ENCODE data around the gene TRDMT1.

Gene TRDMT1, protein sequence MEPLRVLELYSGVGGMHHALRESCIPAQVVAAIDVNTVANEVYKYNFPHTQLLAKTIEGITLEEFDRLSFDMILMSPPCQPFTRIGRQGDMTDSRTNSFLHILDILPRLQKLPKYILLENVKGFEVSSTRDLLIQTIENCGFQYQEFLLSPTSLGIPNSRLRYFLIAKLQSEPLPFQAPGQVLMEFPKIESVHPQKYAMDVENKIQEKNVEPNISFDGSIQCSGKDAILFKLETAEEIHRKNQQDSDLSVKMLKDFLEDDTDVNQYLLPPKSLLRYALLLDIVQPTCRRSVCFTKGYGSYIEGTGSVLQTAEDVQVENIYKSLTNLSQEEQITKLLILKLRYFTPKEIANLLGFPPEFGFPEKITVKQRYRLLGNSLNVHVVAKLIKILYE

GRCh38 chr10:17200912-17201793 is at the start of gene TRDMT1:
Gene TRDMT1, minus strand, starts transcription at chr10:17201672. Its CDS starts 38 bp downstream, at chr10:17201634.
- peak; percentile 78 for DNase-seq (ENCODE audit: low spot score)
- TF ChIP-seq, protein P1, sequence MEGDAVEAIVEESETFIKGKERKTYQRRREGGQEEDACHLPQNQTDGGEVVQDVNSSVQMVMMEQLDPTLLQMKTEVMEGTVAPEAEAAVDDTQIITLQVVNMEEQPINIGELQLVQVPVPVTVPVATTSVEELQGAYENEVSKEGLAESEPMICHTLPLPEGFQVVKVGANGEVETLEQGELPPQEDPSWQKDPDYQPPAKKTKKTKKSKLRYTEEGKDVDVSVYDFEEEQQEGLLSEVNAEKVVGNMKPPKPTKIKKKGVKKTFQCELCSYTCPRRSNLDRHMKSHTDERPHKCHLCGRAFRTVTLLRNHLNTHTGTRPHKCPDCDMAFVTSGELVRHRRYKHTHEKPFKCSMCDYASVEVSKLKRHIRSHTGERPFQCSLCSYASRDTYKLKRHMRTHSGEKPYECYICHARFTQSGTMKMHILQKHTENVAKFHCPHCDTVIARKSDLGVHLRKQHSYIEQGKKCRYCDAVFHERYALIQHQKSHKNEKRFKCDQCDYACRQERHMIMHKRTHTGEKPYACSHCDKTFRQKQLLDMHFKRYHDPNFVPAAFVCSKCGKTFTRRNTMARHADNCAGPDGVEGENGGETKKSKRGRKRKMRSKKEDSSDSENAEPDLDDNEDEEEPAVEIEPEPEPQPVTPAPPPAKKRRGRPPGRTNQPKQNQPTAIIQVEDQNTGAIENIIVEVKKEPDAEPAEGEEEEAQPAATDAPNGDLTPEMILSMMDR (IDR thresholded peaks at IDR 0.05; ENCODE audit: extremely low read depth, missing control alignments) = no peak

DNA sequence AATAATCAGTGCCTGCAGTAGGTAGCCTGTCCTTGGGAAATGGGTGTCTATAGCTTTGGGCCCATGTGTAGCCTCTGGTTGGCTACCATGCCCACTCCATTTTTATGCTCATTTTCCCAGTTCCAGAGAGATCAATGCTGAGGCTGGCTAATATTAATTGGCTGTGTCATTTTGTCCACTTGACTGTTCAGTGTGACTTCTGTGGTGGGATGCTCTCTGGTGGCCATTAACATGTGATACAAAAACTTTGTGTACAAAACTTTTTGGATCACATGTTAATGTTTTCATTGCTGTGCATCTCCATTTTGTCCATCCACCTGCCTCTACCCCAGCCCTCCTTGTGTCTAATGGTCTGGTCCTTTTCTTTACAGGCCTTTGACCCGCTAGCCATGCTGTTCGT is 49.3 kb upstream of the TRDMT1 start:
- TF ChIP-seq, protein P1 (IDR thresholded peaks at IDR 0.05; ENCODE audit: extremely low read depth, missing control alignments) = no peak
- peak; percentile 10 for DNase-seq (ENCODE audit: low spot score)

- no peak for DNase-seq (ENCODE audit: low spot score)
- TF ChIP-seq, protein P1 (IDR thresholded peaks at IDR 0.05; ENCODE audit: extremely low read depth, missing control alignments) = peak; percentile 10
Observed at GRCh38 chr10:17249820-17250219, 48.3 kb upstream of the TRDMT1 start.

DNA sequence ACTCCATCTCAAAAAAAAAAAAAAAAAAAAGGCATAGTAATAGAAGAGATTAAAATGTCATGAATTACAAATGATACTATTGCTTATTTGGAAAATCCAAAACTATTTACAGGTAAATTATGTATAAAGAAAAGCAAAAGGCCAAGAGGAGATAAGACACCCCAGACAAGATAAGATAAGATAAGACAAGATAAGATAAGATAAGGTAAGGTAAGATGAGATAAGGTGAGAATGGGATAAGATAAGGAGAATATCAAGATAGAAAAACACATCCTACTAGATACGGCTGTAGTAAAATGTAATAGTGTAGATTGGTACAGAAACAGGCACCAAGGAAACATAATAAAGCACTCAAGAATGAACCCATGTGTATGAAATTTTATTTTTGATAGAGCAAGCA is 47.5 kb upstream of the TRDMT1 start:
- TF ChIP-seq, protein P1 (IDR thresholded peaks at IDR 0.05; ENCODE audit: extremely low read depth, missing control alignments) = no peak
- DNase-seq (ENCODE audit: low spot score) = no peak

DNA sequence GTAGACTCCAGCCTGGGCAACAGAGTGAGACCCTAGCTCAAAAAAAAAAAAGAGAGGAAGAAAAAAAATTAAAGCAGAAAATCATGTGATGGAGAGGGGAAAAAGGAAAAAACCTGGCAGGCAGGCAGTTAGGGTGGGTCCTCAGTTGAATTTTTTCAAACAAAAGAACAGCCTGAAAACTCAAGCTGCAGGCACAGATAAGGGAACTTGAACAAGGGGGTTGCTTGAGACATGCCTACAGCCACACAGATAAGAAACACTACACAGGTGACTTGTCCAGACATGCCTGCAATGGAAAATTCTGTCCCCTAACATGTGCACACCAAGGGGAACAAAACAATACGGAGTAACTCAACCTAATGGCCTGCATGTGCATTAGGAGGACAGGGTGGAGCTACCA is 45.7 kb upstream of the TRDMT1 start:
- no peak for DNase-seq (ENCODE audit: low spot score)
- TF ChIP-seq, protein P1 (IDR thresholded peaks at IDR 0.05; ENCODE audit: extremely low read depth, missing control alignments) = no peak

DNA sequence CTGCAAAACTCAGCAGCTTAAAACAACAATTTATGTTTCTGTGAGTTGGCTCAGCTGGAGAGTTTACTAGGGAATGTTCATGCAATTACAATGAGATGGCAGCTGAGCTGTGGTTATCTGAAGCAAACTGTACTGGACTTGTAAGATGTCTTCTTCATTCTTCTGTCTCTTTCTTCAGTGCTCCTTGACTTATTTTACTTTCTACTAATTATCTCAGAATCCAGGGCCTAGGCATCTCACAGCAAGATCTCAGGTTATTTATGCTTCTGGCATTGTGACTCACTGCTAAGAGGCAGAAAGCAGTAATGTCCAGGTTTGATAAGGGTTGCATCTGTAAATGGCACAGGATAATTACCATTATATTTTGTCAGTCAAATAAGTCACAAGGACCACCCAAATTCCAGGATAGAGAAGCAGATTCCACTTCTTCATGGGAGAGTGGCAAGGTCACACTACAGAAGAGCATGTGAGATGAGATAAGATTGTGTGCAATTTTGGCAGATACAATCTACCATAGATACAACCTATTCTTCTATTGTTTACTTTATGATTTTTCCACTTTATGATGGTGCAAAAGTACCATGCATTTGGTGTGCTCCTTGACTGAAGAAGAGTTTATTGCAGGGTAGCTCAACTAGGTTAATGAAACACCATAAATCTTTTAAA is 43.4 kb upstream of the TRDMT1 start:
- TF ChIP-seq, protein P1 (IDR thresholded peaks at IDR 0.05; ENCODE audit: extremely low read depth, missing control alignments) = no peak
- DNase-seq (ENCODE audit: low spot score) = no peak
